Osteoblast (primary cell): ENCODE results near the gene DAPK1. TPM values are rescaled to one million over a fixed set of nuclear protein-coding genes. Genes with fewer than 3 reads are reported as not detected.

Source experiments
- DNase-seq: peaks from one replicate; pipeline ENCODE4 v3.0.0; 2011; ENCODE audit warnings: low spot score, mixed read lengths; ENCODE audit not compliant: insufficient read length; ENCODE audit errors: missing footprints
- H2AFZ ChIP-seq: 2 replicates; pipeline ENCODE4 v1.6.0; 2011; ENCODE audit warnings: mild to moderate bottlenecking, low read length
- H3K27ac ChIP-seq: 2 replicates; pipeline ENCODE4 v1.5.1; 2011; ENCODE audit warnings: mild to moderate bottlenecking, low read depth, low read length, moderate library complexity
- H3K27me3 ChIP-seq: 2 replicates; pipeline ENCODE4 v1.6.0; 2012; ENCODE audit warnings: mild to moderate bottlenecking, control low read depth, inconsistent platforms, low read length, moderate library complexity; ENCODE audit not compliant: insufficient read depth
- H3K36me3 ChIP-seq: 2 replicates; pipeline ENCODE4 v1.5.1; 2011; ENCODE audit warnings: mild to moderate bottlenecking, low read length, control low read depth, moderate library complexity; ENCODE audit not compliant: insufficient read depth
- H3K4me1 ChIP-seq: 2 replicates; pipeline ENCODE4 v1.5.1; 2011; ENCODE audit warnings: mild to moderate bottlenecking, low read length, control low read depth, moderate library complexity; ENCODE audit not compliant: insufficient read depth
- H3K4me2 ChIP-seq: 2 replicates; pipeline ENCODE4 v1.6.0; 2011; ENCODE audit warnings: mild to moderate bottlenecking, low read length; ENCODE audit not compliant: insufficient read depth
- H3K4me3 ChIP-seq: fragments of 200-600 bp; sonication (generic); 3 replicates; pipeline ENCODE4 v1.5.1; 2012; ENCODE audit warnings: mild to moderate bottlenecking, low read length, inconsistent platforms; ENCODE audit not compliant: insufficient read depth
- H3K79me2 ChIP-seq: 2 replicates; pipeline ENCODE4 v1.6.0; 2012; ENCODE audit warnings: mild to moderate bottlenecking, low read length, control low read depth, inconsistent platforms; ENCODE audit not compliant: insufficient read depth
- H3K9me3 ChIP-seq: 2 replicates; pipeline ENCODE4 v1.5.1; 2011; ENCODE audit warnings: low read depth, low read length, control low read depth
- H4K20me1 ChIP-seq: 2 replicates; pipeline ENCODE4 v1.6.0; 2012; ENCODE audit warnings: mild to moderate bottlenecking, low read length, control low read depth; ENCODE audit not compliant: insufficient read depth
- CTCF ChIP-seq: IDR thresholded peaks from 2 replicates; pipeline ENCODE4 v1.5.1; 2011; ENCODE audit warnings: mild to moderate bottlenecking, low read depth, low read length, moderate library complexity; ENCODE audit errors: extremely low read depth
- total RNA-seq: library from RNA; depleted of rRNA; stranded (reverse); fragments of >200 nt; gene quantifications from 2 replicates; pipeline ENCODE4 v1.2.3, GENCODE V29; 2012

DAPK1 gene
- total RNA-seq, 1 donor: 55.4 TPM

GRCh38 chr9:87651431-87651830 lies 153.8 kb downstream of the DAPK1 start:
- no peaks in the 10 kb centered on the region for H3K9me3 ChIP-seq
- no peak overlapping the region for H2AFZ ChIP-seq
- H4K20me1 ChIP-seq: no peaks in the 10 kb centered on the region
- H3K27ac ChIP-seq: no peak overlapping the region
- no peaks in the 10 kb centered on the region for H3K79me2 ChIP-seq
- H3K36me3 ChIP-seq: peaks cover 3% of the 10 kb centered on the region
- DNase-seq: no peak
- peaks cover 15% of the 10 kb centered on the region for H3K27me3 ChIP-seq
- H3K4me2 ChIP-seq: no peak overlapping the region
- peaks cover 2% of the 10 kb centered on the region for H3K4me1 ChIP-seq
- H3K4me3 ChIP-seq: no peak overlapping the region
- no peak for TF ChIP-seq CTCF

- Histone ChIP-seq H3K4me3 (no peak overlapping the region), H3K4me1 (peaks cover 5% of the 10 kb centered on the region), H3K9me3 (no peaks in the 10 kb centered on the region), H4K20me1 (no peaks in the 10 kb centered on the region), H3K79me2 (no peaks in the 10 kb centered on the region), H3K27ac (no peak overlapping the region), H3K27me3 (peaks cover 15% of the 10 kb centered on the region), H2AFZ (no peak overlapping the region), H3K4me2 (no peak overlapping the region), H3K36me3 (no peaks in the 10 kb centered on the region)
- TF ChIP-seq CTCF: no peak
- DNase-seq: no peak
Observed at GRCh38 chr9:87653941-87654340, 156.3 kb downstream of the DAPK1 start.

GRCh38 chr9:87655731-87656130 lies 158.1 kb downstream of the DAPK1 start:
- H3K9me3 ChIP-seq: no peaks in the 10 kb centered on the region
- no peak overlapping the region for H2AFZ ChIP-seq
- TF ChIP-seq CTCF: no peak
- no peaks in the 10 kb centered on the region for H3K79me2 ChIP-seq
- no peaks in the 10 kb centered on the region for H4K20me1 ChIP-seq
- peaks cover 3% of the 10 kb centered on the region for H3K36me3 ChIP-seq
- H3K4me2 ChIP-seq: no peak overlapping the region
- no peak overlapping the region for H3K4me3 ChIP-seq
- H3K4me1 ChIP-seq: peaks cover 5% of the 10 kb centered on the region
- DNase-seq: no peak
- peaks cover 15% of the 10 kb centered on the region for H3K27me3 ChIP-seq
- H3K27ac ChIP-seq: no peak overlapping the region

- peak overlapping the region; percentile 25 for H3K4me2 ChIP-seq
- no peaks in the 10 kb centered on the region for H3K9me3 ChIP-seq
- no peak for TF ChIP-seq CTCF
- peak overlapping the region; percentile 28 for H2AFZ ChIP-seq
- DNase-seq: peak; percentile 73
- no peak overlapping the region for H3K27ac ChIP-seq
- H3K4me3 ChIP-seq: peak overlapping the region; percentile 3
- H3K4me1 ChIP-seq: peaks cover 5% of the 10 kb centered on the region
- no peaks in the 10 kb centered on the region for H4K20me1 ChIP-seq
- H3K27me3 ChIP-seq: peaks cover 15% of the 10 kb centered on the region
- H3K79me2 ChIP-seq: no peaks in the 10 kb centered on the region
- peaks cover 3% of the 10 kb centered on the region for H3K36me3 ChIP-seq
Observed at GRCh38 chr9:87656485-87656884, 158.8 kb downstream of the DAPK1 start.
